HepG2 (cell line): ENCODE results near the gene DMBT1. TPM values are rescaled to one million over a fixed set of nuclear protein-coding genes. Genes with fewer than 3 reads are reported as not detected.

ENCODE experiments used
- ATAC-seq: fragments of 200-7000 bp; cut with Tn5 transposase; 3 replicates; pipeline ENCODE4 v1.9.1; 2020; ENCODE audit warnings: mild to moderate bottlenecking, moderate library complexity
- BruUV-seq: library from RNA; stranded (reverse); fragments of 400-500 nt; replicated peaks from 2 replicates; lab custom pipeline; 2021; lab: Mats Ljungman, UMichigan
- CTCF ChIA-PET: fragments of 300-600 bp; formaldehyde crosslinking; extraction: SDS; loops from one replicate; lab custom pipeline; 2021; ENCODE audit warnings: low total read pairs, inconsistent platforms, low intra/inter-chr PET ratio; lab: Yijun Ruan, JAX
- POLR2A ChIA-PET: fragments of 350-600 bp; sonication (Branson Sonifier 250); formaldehyde crosslinking; loops from one replicate; lab custom pipeline; 2020; ENCODE audit warnings: antibody characterized with exemption, inconsistent platforms; lab: Yijun Ruan, JAX
- DNase-seq: peaks from one replicate; pipeline ENCODE4 v3.0.0-alpha.2; 2015; ENCODE audit warnings: low spot score
- FAIRE-seq: peaks from 3 replicates; lab custom pipeline; 2011; peaks lifted over from hg19 to GRCh38; lab: Jason Lieb, UNC
- H2AFZ ChIP-seq: one replicate; pipeline ENCODE4 v1.6.1; 2011; ENCODE audit warnings: low read length, inconsistent platforms
- H3K27ac ChIP-seq: fragments of 300-600 bp; 3 replicates; pipeline ENCODE4 v1.8.0; 2011; ENCODE audit warnings: mixed run types, mild to moderate bottlenecking, mixed read lengths, low read length, inconsistent platforms; ENCODE audit not compliant: insufficient read depth; ENCODE audit errors: extremely low read length
- H3K27me3 ChIP-seq, 2 experiments: fragments of 200-600 bp in 1 of 2; 2 replicates in 1 of 2; 3 replicates in 1 of 2; pipeline versions ENCODE4 v1.6.0 to v1.8.0; 2011; ENCODE audit warnings: low read length in 2 of 2, mild to moderate bottlenecking in 2 of 2, moderate library complexity in 2 of 2, inconsistent platforms in 1 of 2; ENCODE audit not compliant: insufficient read depth in 2 of 2, control insufficient read depth in 1 of 2
- H3K36me3 ChIP-seq, 2 experiments: fragments of 200-600 bp in 1 of 2; replicated peaks in 1 of 2; 2 replicates in 1 of 2; 3 replicates in 1 of 2; pipeline versions ENCODE4 v1.5.1 to v1.8.0; 2011; ENCODE audit warnings: low read length in 2 of 2, inconsistent platforms in 1 of 2; ENCODE audit not compliant: insufficient read depth in 2 of 2, control insufficient read depth in 1 of 2
- H3K4me1 ChIP-seq: 2 replicates; pipeline ENCODE4 v1.5.1; 2012; ENCODE audit warnings: low read length, inconsistent platforms; ENCODE audit not compliant: insufficient read depth
- H3K4me2 ChIP-seq: 2 replicates; pipeline ENCODE4 v1.6.0; 2011; ENCODE audit warnings: low read depth, low read length, inconsistent platforms
- H3K4me3 ChIP-seq, 3 experiments: fragments of 200-600 bp in 1 of 3; sonication (generic), shearing (Covaris generic) in 1 of 3; replicated peaks in 1 of 3; 2 replicates each; pipeline ENCODE4 v1.5.1; 2011 to 2016; ENCODE audit warnings: low read length in 3 of 3, inconsistent platforms in 2 of 3, low read depth in 2 of 3, mild to moderate bottlenecking in 2 of 3, control low read depth in 1 of 3, mixed read lengths in 1 of 3; ENCODE audit not compliant: insufficient read depth in 1 of 3
- H3K79me2 ChIP-seq: one replicate; pipeline ENCODE4 v1.6.1; 2011; ENCODE audit warnings: low read length, inconsistent platforms; ENCODE audit not compliant: insufficient read depth
- H3K9ac ChIP-seq: 2 replicates; pipeline ENCODE4 v1.6.0; 2011; ENCODE audit warnings: mild to moderate bottlenecking, low read depth, low read length, inconsistent platforms; ENCODE audit not compliant: insufficient read depth
- H3K9me3 ChIP-seq: 2 replicates; pipeline ENCODE4 v1.5.1; 2012; ENCODE audit warnings: mild to moderate bottlenecking, low read length
- H4K20me1 ChIP-seq: 2 replicates; pipeline ENCODE4 v1.6.0; 2011; ENCODE audit warnings: inconsistent platforms, mild to moderate bottlenecking, low read length, moderate library complexity; ENCODE audit not compliant: insufficient read depth
- FLYWCH1 ChIP-seq: sonication (generic); formaldehyde crosslinking; IDR thresholded peaks from 2 replicates; pipeline ENCODE4 v1.8.1; 2023; ENCODE audit warnings: mild to moderate bottlenecking, missing genetic modification reagents
- GLI4 ChIP-seq: sonication (generic); formaldehyde crosslinking; IDR thresholded peaks from 2 replicates; pipeline ENCODE4 v1.5.1; 2020; ENCODE audit warnings: missing genetic modification reagents, mild to moderate bottlenecking, moderate library complexity, borderline replicate concordance
- KLF13 ChIP-seq: sonication (generic); formaldehyde crosslinking; IDR thresholded peaks from 2 replicates; pipeline ENCODE4 v1.4.0; 2020; ENCODE audit warnings: mild to moderate bottlenecking, missing genetic modification reagents
- MAZ ChIP-seq, 2 experiments: sonication (generic) in 1 of 2; formaldehyde crosslinking in 1 of 2; IDR thresholded peaks; 2 replicates each; pipeline versions ENCODE4 v1.5.0 to v1.6.1; 2012 to 2020; ENCODE audit warnings: low read depth in 2 of 2, mild to moderate bottlenecking in 2 of 2, borderline replicate concordance in 1 of 2, improper control_type of control experiment in 1 of 2, low read length in 1 of 2, missing genetic modification reagents in 1 of 2, moderate library complexity in 1 of 2
- MLLT10 ChIP-seq: sonication (generic); formaldehyde crosslinking; IDR thresholded peaks from 2 replicates; pipeline ENCODE4 v1.4.0; 2020; ENCODE audit warnings: missing genetic modification reagents
- NR2C2 ChIP-seq: sonication (generic); formaldehyde crosslinking; IDR thresholded peaks from 2 replicates; pipeline ENCODE4 v1.4.0; 2020; ENCODE audit warnings: missing genetic modification reagents, mild to moderate bottlenecking, moderate library complexity, borderline replicate concordance
- SRSF9 ChIP-seq: fragments of 200-400 bp; formaldehyde crosslinking; IDR thresholded peaks from 2 replicates; pipeline ENCODE4 v1.6.1; 2018; ENCODE audit warnings: borderline replicate concordance, mild to moderate bottlenecking, low read depth, low read length; ENCODE audit not compliant: insufficient read depth, poor library complexity, severe bottlenecking
- STAG1 ChIP-seq: sonication (generic); formaldehyde crosslinking; IDR thresholded peaks from 2 replicates; pipeline ENCODE4 v1.4.0; 2020; ENCODE audit warnings: missing genetic modification reagents
- SUZ12 ChIP-seq: fragments of 150-350 bp; IDR thresholded peaks from 2 replicates; pipeline ENCODE4 v1.6.1; 2014; ENCODE audit warnings: low read depth, low read length
- ZBTB38 ChIP-seq: sonication (generic); formaldehyde crosslinking; IDR thresholded peaks from 2 replicates; pipeline ENCODE4 v1.5.1; 2020; ENCODE audit warnings: mild to moderate bottlenecking, missing genetic modification reagents
- ZNF17 ChIP-seq: sonication (generic); formaldehyde crosslinking; IDR thresholded peaks from 2 replicates; pipeline ENCODE4 v1.5.0; 2020; ENCODE audit warnings: mild to moderate bottlenecking, missing genetic modification reagents
- ZNF713 ChIP-seq: sonication (generic); formaldehyde crosslinking; IDR thresholded peaks from 2 replicates; pipeline ENCODE4 v1.4.0; 2020; ENCODE audit warnings: mild to moderate bottlenecking, missing genetic modification reagents
- ZSCAN25 ChIP-seq: sonication (generic); formaldehyde crosslinking; IDR thresholded peaks from 2 replicates; pipeline ENCODE4 v1.8.0; 2022; ENCODE audit warnings: mild to moderate bottlenecking, missing genetic modification reagents
- WGBS: methylation state at CpG from one replicate; pipeline ENCODE4 v1.1.6; 2017; ENCODE audit warnings: low lambda C conversion rate; 5-methylcytosine and 5-hydroxymethylcytosine counted together
- in situ Hi-C: cut with HindIII; loops from 2 replicates; pipeline ENCODE4 v1.10.0; 2017; ENCODE audit warnings: low pct_unique_long_range_greater_than_20kb; ENCODE audit not compliant: extremely low pct_ligation_motif_present
- intact Hi-C: fragments of 100-400 bp; cut with micrococcal nuclease; formaldehyde crosslinking; loops from one replicate; pipeline ENCODE4 v1.10.0; 2022; ENCODE audit not compliant: unreplicated experiment
- polyA plus RNA-seq, 8 experiments: library from polyadenylated mRNA; depleted of rRNA in 3 of 8; stranded (reverse) in 7 of 8; unstranded in 1 of 8; fragments of >200 nt; fragmentation: Illumina TruSeq in 4 of 8; extraction: Trizol in 4 of 8; gene quantifications; 2 replicates each; pipeline versions ENCODE4 v1.2.1 to v1.2.3, GENCODE V29; 2011 to 2016; ENCODE audit warnings: low read depth in 4 of 8, missing spikeins in 1 of 8, mixed read lengths in 1 of 8; ENCODE audit not compliant: insufficient read depth in 1 of 8
- total RNA-seq, 5 experiments: library from RNA; depleted of rRNA; stranded (reverse); fragments of >200 nt; fragmentation: Illumina TruSeq; extraction: Trizol; gene quantifications; 2 replicates each; pipeline ENCODE4 v1.2.3, GENCODE V29; 2016; ENCODE audit warnings: low read depth in 1 of 5
- TF ChIP-seq, protein P1 (sequence below): sonication (generic); formaldehyde crosslinking; IDR thresholded peaks from 2 replicates; pipeline ENCODE4 v1.5.0; 2020; ENCODE audit warnings: missing genetic modification reagents
- TF ChIP-seq, protein P2 (sequence below): sonication (generic); formaldehyde crosslinking; IDR thresholded peaks from 2 replicates; pipeline ENCODE4 v1.4.0; 2020; ENCODE audit warnings: mild to moderate bottlenecking, low read depth, missing genetic modification reagents
- TF ChIP-seq, protein P3 (sequence below), 2 experiments: sonication (generic) in 1 of 2; formaldehyde crosslinking in 1 of 2; IDR thresholded peaks; 2 replicates each; pipeline versions ENCODE4 v1.4.0 to v1.6.1; 2018 to 2020; ENCODE audit warnings: missing genetic modification reagents in 2 of 2, borderline replicate concordance in 1 of 2, low read depth in 1 of 2, mild to moderate bottlenecking in 1 of 2, missing biosample characterization in 1 of 2
- TF ChIP-seq, protein P4 (sequence below): IDR thresholded peaks from 2 replicates; pipeline ENCODE4 v1.6.1; 2018; ENCODE audit warnings: missing genetic modification reagents

Gene DMBT1
- total and polyA plus RNA-seq, 2 of the 13 experiments (the other 11 are each of a cell fraction or from before 2014, with no cell fraction given) = not detected

DNA sequence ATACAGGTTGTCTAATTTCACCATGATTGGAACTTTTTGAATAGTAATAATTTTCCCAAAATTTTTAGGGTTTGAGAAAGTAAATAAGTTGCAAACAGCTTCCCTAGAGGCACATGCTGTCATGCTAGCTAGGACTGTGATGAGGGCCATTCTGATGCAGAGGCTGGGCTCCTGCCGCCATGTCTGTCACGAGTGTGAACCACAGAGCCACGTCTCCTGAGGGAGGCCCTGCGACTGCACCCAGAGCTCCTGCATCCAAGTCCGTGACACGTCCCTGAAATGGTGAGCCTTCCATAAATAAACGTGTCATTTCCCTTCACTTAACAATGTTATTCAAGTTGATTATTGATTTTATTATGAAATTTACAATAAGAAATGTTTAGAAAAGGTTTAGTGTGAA, 99.1 kb downstream of the DMBT1 start:
- CTCF ChIA-PET = no interaction called here
- Histone ChIP-seq H4K20me1 (no peaks in the 10 kb centered on the region), H3K4me2 (no peak overlapping the region), H3K4me3 (no peak overlapping the region), H3K27ac (no peak overlapping the region), H3K27me3 (peaks cover 2 to 64% of the 10 kb centered on the region in 2 experiments; a peak in 3 of 5 replicates), H3K36me3 (no peaks in the 10 kb centered on the region), H3K79me2 (no peaks in the 10 kb centered on the region), H3K9me3 (no peaks in the 10 kb centered on the region), H2AFZ (no peak overlapping the region), H3K4me1 (no peaks in the 10 kb centered on the region), H3K9ac (no peak overlapping the region)
- 12% methylated on average over 7 of the region's 7 CpGs for WGBS
- FAIRE-seq (no peak), ATAC-seq (no peak), DNase-seq (no peak)
- intact Hi-C loops (no loop called here), in situ Hi-C loops (no loop called here)
- no TSS peak for BruUV-seq
- POLR2A ChIA-PET = no interaction called here
- TF ChIP-seq SUZ12 (no peak), ZSCAN25 (CRISPR knock-in tag) (no peak), MAZ (IDR thresholded peaks at IDR 0.05; ENCODE audit: borderline replicate concordance, low read depth, low read length) (no peak), MAZ (CRISPR knock-in tag; IDR thresholded peaks at IDR 0.05; ENCODE audit: low read depth) (no peak), NR2C2 (CRISPR knock-in tag) (no peak), KLF13 (CRISPR knock-in tag) (no peak), SRSF9 (no peak), ZBTB38 (no peak), GLI4 (CRISPR knock-in tag) (no peak), STAG1 (CRISPR knock-in tag) (no peak), ZNF17 (no peak), FLYWCH1 (no peak), MLLT10 (CRISPR knock-in tag) (no peak), ZNF713 (no peak)
- TF ChIP-seq, protein P1, sequence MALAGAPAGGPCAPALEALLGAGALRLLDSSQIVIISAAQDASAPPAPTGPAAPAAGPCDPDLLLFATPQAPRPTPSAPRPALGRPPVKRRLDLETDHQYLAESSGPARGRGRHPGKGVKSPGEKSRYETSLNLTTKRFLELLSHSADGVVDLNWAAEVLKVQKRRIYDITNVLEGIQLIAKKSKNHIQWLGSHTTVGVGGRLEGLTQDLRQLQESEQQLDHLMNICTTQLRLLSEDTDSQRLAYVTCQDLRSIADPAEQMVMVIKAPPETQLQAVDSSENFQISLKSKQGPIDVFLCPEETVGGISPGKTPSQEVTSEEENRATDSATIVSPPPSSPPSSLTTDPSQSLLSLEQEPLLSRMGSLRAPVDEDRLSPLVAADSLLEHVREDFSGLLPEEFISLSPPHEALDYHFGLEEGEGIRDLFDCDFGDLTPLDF (CRISPR knock-in tag) = no peak
- TF ChIP-seq, protein P2, sequence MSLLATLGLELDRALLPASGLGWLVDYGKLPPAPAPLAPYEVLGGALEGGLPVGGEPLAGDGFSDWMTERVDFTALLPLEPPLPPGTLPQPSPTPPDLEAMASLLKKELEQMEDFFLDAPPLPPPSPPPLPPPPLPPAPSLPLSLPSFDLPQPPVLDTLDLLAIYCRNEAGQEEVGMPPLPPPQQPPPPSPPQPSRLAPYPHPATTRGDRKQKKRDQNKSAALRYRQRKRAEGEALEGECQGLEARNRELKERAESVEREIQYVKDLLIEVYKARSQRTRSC (CRISPR knock-in tag) = no peak
- TF ChIP-seq, protein P3, sequence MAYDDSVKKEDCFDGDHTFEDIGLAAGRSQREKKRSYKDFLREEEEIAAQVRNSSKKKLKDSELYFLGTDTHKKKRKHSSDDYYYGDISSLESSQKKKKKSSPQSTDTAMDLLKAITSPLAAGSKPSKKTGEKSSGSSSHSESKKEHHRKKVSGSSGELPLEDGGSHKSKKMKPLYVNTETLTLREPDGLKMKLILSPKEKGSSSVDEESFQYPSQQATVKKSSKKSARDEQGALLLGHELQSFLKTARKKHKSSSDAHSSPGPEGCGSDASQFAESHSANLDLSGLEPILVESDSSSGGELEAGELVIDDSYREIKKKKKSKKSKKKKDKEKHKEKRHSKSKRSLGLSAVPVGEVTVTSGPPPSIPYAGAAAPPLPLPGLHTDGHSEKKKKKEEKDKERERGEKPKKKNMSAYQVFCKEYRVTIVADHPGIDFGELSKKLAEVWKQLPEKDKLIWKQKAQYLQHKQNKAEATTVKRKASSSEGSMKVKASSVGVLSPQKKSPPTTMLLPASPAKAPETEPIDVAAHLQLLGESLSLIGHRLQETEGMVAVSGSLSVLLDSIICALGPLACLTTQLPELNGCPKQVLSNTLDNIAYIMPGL (CRISPR knock-in tag; IDR thresholded peaks at IDR 0.05; ENCODE audit: borderline replicate concordance in 1 of 2, low read depth in 1 of 2) = no peak
- TF ChIP-seq, protein P4, sequence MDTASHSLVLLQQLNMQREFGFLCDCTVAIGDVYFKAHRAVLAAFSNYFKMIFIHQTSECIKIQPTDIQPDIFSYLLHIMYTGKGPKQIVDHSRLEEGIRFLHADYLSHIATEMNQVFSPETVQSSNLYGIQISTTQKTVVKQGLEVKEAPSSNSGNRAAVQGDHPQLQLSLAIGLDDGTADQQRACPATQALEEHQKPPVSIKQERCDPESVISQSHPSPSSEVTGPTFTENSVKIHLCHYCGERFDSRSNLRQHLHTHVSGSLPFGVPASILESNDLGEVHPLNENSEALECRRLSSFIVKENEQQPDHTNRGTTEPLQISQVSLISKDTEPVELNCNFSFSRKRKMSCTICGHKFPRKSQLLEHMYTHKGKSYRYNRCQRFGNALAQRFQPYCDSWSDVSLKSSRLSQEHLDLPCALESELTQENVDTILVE (CRISPR knock-in tag) = no peak
